Mesothelial cell of epicardium (in vitro differentiated cells): ENCODE measurements around the gene POLR3G. TPM values are rescaled to one million over a fixed set of nuclear protein-coding genes. Genes with fewer than 3 reads are reported as not detected.
A peak's percentile ranks its signal among the peaks of the same experiment; 100 is the strongest.

ENCODE experiments used
- DNase-seq, 2 experiments: peaks; one replicate each; pipeline ENCODE4 v3.0.0; 2021; ENCODE audit warnings: low spot score in 2 of 2; ENCODE audit not compliant: unreplicated experiment in 2 of 2
- H3K27ac Mint-ChIP-seq: 2 replicates; pipeline ENCODE4 v1.8.0; 2021; ENCODE audit warnings: mixed read lengths
- H3K27me3 Mint-ChIP-seq: 2 replicates; pipeline ENCODE4 v1.8.0; 2021; ENCODE audit warnings: low read depth, mixed read lengths
- H3K36me3 Mint-ChIP-seq: 2 replicates; pipeline ENCODE4 v1.8.0; 2021; ENCODE audit warnings: mixed read lengths
- H3K4me1 Mint-ChIP-seq: 2 replicates; pipeline ENCODE4 v1.8.0; 2021; ENCODE audit warnings: mixed read lengths
- H3K4me3 Mint-ChIP-seq: 2 replicates; pipeline ENCODE4 v1.8.0; 2021; ENCODE audit warnings: mild to moderate bottlenecking, moderate library complexity, mixed read lengths
- H3K9me3 Mint-ChIP-seq: 2 replicates; pipeline ENCODE4 v1.8.0; 2021; ENCODE audit warnings: mixed read lengths
- CTCF ChIP-seq: fragments of 200-600 bp; sonication (generic); IDR thresholded peaks from one replicate; pipeline ENCODE4 v1.5.0; 2021; ENCODE audit warnings: antibody characterized with exemption; ENCODE audit not compliant: unreplicated experiment
- total RNA-seq: library from RNA; stranded (reverse); gene quantifications from 3 replicates; pipeline ENCODE4 v1.2.1, GENCODE V29; 2021

POLR3G gene
- total RNA-seq, 1 donor from 2014 or later = 2.1 TPM

- Mint-ChIP-seq H3K27ac (no peak overlapping the region), H3K4me3 (no peak overlapping the region), H3K36me3 (peaks cover 3% of the 10 kb centered on the region), H3K4me1 (no peaks in the 10 kb centered on the region), H3K27me3 (no peaks in the 10 kb centered on the region), H3K9me3 (peaks cover 11% of the 10 kb centered on the region)
- TF ChIP-seq CTCF = no peak
- DNase-seq = no peak
Measured at GRCh38 chr5:90446961-90447360, 27.7 kb upstream of the POLR3G start.

GRCh38 chr5:90461288-90461687, 13.4 kb upstream of the POLR3G start:
- H3K4me1 Mint-ChIP-seq = no peaks in the 10 kb centered on the region
- no peak for TF ChIP-seq CTCF
- H3K9me3 Mint-ChIP-seq = peaks cover 17% of the 10 kb centered on the region
- no peak overlapping the region for H3K4me3 Mint-ChIP-seq
- no peak overlapping the region for H3K27ac Mint-ChIP-seq
- peaks cover 11% of the 10 kb centered on the region for H3K36me3 Mint-ChIP-seq
- H3K27me3 Mint-ChIP-seq = no peaks in the 10 kb centered on the region
- DNase-seq = no peak

GRCh38 chr5:90472783-90473395, 1.8 kb upstream of the POLR3G start:
- peaks cover 13% of the 10 kb centered on the region for H3K36me3 Mint-ChIP-seq
- peaks cover 26% of the 10 kb centered on the region for H3K4me1 Mint-ChIP-seq
- H3K27me3 Mint-ChIP-seq = peaks cover 5% of the 10 kb centered on the region
- peaks cover 17% of the 10 kb centered on the region for H3K9me3 Mint-ChIP-seq
- peak overlapping the region; percentile 93 for H3K4me3 Mint-ChIP-seq
- DNase-seq = no peak
- H3K27ac Mint-ChIP-seq = peak overlapping the region; percentile 32
- no peak for TF ChIP-seq CTCF

GRCh38 chr5:90473396-90474234, 1.0 kb upstream of the POLR3G start:
- H3K27me3 Mint-ChIP-seq = peaks cover 5% of the 10 kb centered on the region
- H3K27ac Mint-ChIP-seq = peak overlapping the region; percentile 91
- H3K4me3 Mint-ChIP-seq = peak overlapping the region; percentile 93
- TF ChIP-seq CTCF = no peak
- peak in 1 of 2 experiments; percentile 55 for DNase-seq
- H3K36me3 Mint-ChIP-seq = peaks cover 7% of the 10 kb centered on the region
- H3K4me1 Mint-ChIP-seq = peaks cover 26% of the 10 kb centered on the region
- peaks cover 10% of the 10 kb centered on the region for H3K9me3 Mint-ChIP-seq

GRCh38 chr5:90475436-90475980, 844 bp downstream of the POLR3G start:
- no peaks in the 10 kb centered on the region for H3K9me3 Mint-ChIP-seq
- H3K4me1 Mint-ChIP-seq = peaks cover 20% of the 10 kb centered on the region
- H3K4me3 Mint-ChIP-seq = peak overlapping the region; percentile 93
- no peaks in the 10 kb centered on the region for H3K36me3 Mint-ChIP-seq
- no peak overlapping the region for H3K27ac Mint-ChIP-seq
- DNase-seq = no peak
- no peak for TF ChIP-seq CTCF
- peaks cover 5% of the 10 kb centered on the region for H3K27me3 Mint-ChIP-seq
